H1 (cell line): ENCODE data around the gene BAZ2A. TPM values are rescaled to one million over a fixed set of nuclear protein-coding genes. Genes with fewer than 3 reads are reported as not detected.

Experiments used
- CTCF ChIA-PET: fragments of 300-600 bp; sonication (Branson Sonifier 250); formaldehyde crosslinking; loops from one replicate; lab custom pipeline; 2021; ENCODE audit not compliant: partially characterized antibody; lab: Charles Lee
- POLR2A ChIA-PET: fragments of 300-600 bp; sonication (Branson Sonifier 250); formaldehyde crosslinking; loops from one replicate; lab custom pipeline; 2021; ENCODE audit warnings: inconsistent platforms; ENCODE audit not compliant: partially characterized antibody; lab: Charles Lee
- DNase-seq, 2 experiments: peaks; one replicate each; pipeline versions ENCODE4 v3.0.0 to v3.0.0-alpha.2; 2010 to 2022; ENCODE audit warnings: low spot score in 2 of 2, low read depth in 1 of 2, mixed read lengths in 1 of 2
- FAIRE-seq: peaks from 2 replicates; lab custom pipeline; 2011; peaks lifted over from hg19 to GRCh38; lab: Jason Lieb, UNC
- H2AFZ ChIP-seq: 2 replicates; pipeline ENCODE4 v1.8.1; 2012; ENCODE audit warnings: low read length, inconsistent platforms
- H2AK5ac ChIP-seq: 2 replicates; pipeline ENCODE4 v1.6.1; 2013; ENCODE audit warnings: low read depth, low read length
- H2BK120ac ChIP-seq: replicated peaks from 2 replicates; pipeline ENCODE3; 2013; ENCODE audit warnings: low read depth, low read length, inconsistent platforms
- H2BK12ac ChIP-seq: 2 replicates; pipeline ENCODE4 v1.6.1; 2013; ENCODE audit warnings: low read depth, low read length
- H2BK15ac ChIP-seq: 2 replicates; pipeline ENCODE4 v1.6.1; 2013; ENCODE audit warnings: low read length
- H2BK20ac ChIP-seq: 2 replicates; pipeline ENCODE4 v1.6.1; 2013; ENCODE audit warnings: low read length
- H2BK5ac ChIP-seq: 2 replicates; pipeline ENCODE4 v1.6.1; 2013; ENCODE audit warnings: low read depth, low read length
- H3K14ac ChIP-seq: 2 replicates; pipeline ENCODE4 v1.6.1; 2013; ENCODE audit warnings: inconsistent platforms; ENCODE audit not compliant: insufficient read length
- H3K18ac ChIP-seq: 2 replicates; pipeline ENCODE4 v1.6.1; 2013; ENCODE audit warnings: low read length; ENCODE audit errors: extremely low read depth
- H3K23ac ChIP-seq: 2 replicates; pipeline ENCODE4 v1.6.1; 2013; ENCODE audit warnings: inconsistent platforms; ENCODE audit not compliant: insufficient read length
- H3K23me2 ChIP-seq: 2 replicates; pipeline ENCODE4 v1.6.1; 2013; ENCODE audit warnings: low read depth, low read length
- H3K27ac ChIP-seq: 2 replicates; pipeline ENCODE4 v1.6.1; 2011; ENCODE audit warnings: low read depth, low read length, inconsistent platforms
- H3K27me3 ChIP-seq, 4 experiments: replicated peaks in 1 of 4; 1 replicate in 1 of 4; 2 replicates in 3 of 4; pipeline versions ENCODE4 v1.6.1 to v1.8.1; 2011 to 2013; ENCODE audit warnings: low read length in 3 of 4, mild to moderate bottlenecking in 3 of 4, inconsistent platforms in 2 of 4, mixed read lengths in 2 of 4, moderate library complexity in 1 of 4; ENCODE audit not compliant: control insufficient read depth in 3 of 4, insufficient read depth in 3 of 4; ENCODE audit errors: extremely low read depth in 1 of 4
- H3K36me3 ChIP-seq, 4 experiments: 2 replicates each; pipeline versions ENCODE4 v1.6.1 to v1.8.1; 2011 to 2013; ENCODE audit warnings: mild to moderate bottlenecking in 4 of 4, low read length in 3 of 4, moderate library complexity in 2 of 4, control low read depth in 1 of 4, inconsistent platforms in 1 of 4; ENCODE audit not compliant: insufficient read depth in 4 of 4, control insufficient read depth in 2 of 4
- H3K4ac ChIP-seq: replicated peaks from 2 replicates; pipeline ENCODE3; 2013; ENCODE audit warnings: low read length, low read depth, mixed read lengths, inconsistent platforms; ENCODE audit not compliant: insufficient read length
- H3K4me1 ChIP-seq, 4 experiments: replicated peaks in 1 of 4; 1 replicate in 1 of 4; 2 replicates in 3 of 4; pipeline versions ENCODE4 v1.6.1 to v1.8.1; 2011 to 2013; ENCODE audit warnings: low read length in 3 of 4, inconsistent platforms in 2 of 4, mixed read lengths in 1 of 4; ENCODE audit not compliant: insufficient read depth in 4 of 4, control insufficient read depth in 3 of 4
- H3K4me2 ChIP-seq, 2 experiments: 2 replicates each; pipeline versions ENCODE4 v1.6.1 to v1.8.1; 2011 to 2013; ENCODE audit warnings: low read depth in 2 of 2, low read length in 2 of 2, control low read depth in 1 of 2, inconsistent platforms in 1 of 2, mild to moderate bottlenecking in 1 of 2; ENCODE audit not compliant: insufficient read depth in 1 of 2
- H3K4me3 ChIP-seq, 4 experiments: fragments of 200-600, 300-600 bp in 1 of 4; sonication (generic), shearing (Covaris generic), sonication (Bioruptor Twin) in 1 of 4; 2 replicates each; pipeline versions ENCODE4 v1.5.1 to v1.8.1; 2011 to 2016; ENCODE audit warnings: low read length in 4 of 4, low read depth in 3 of 4, control low read depth in 2 of 4, inconsistent platforms in 2 of 4, mild to moderate bottlenecking in 2 of 4, mixed read lengths in 1 of 4, moderate library complexity in 1 of 4; ENCODE audit not compliant: insufficient read depth in 2 of 4; ENCODE audit errors: extremely low read depth in 1 of 4
- H3K56ac ChIP-seq: replicated peaks from 2 replicates; pipeline ENCODE3; 2013; ENCODE audit warnings: low read depth, mild to moderate bottlenecking, mixed read lengths, low read length, inconsistent platforms; ENCODE audit not compliant: insufficient read length
- H3K79me1 ChIP-seq: 2 replicates; pipeline ENCODE4 v1.6.1; 2013; ENCODE audit warnings: low read depth, low read length, control low read depth
- H3K79me2 ChIP-seq, 2 experiments: 2 replicates each; pipeline versions ENCODE4 v1.6.1 to v1.8.1; 2012 to 2013; ENCODE audit warnings: low read length in 2 of 2, mild to moderate bottlenecking in 2 of 2, inconsistent platforms in 1 of 2; ENCODE audit not compliant: insufficient read depth in 2 of 2, control insufficient read depth in 1 of 2
- H3K9ac ChIP-seq, 4 experiments: replicated peaks in 1 of 4; 1 replicate in 1 of 4; 2 replicates in 3 of 4; pipeline versions ENCODE4 v1.6.1 to v1.8.1; 2011 to 2013; ENCODE audit warnings: low read depth in 3 of 4, low read length in 3 of 4, control low read depth in 2 of 4, mild to moderate bottlenecking in 2 of 4, moderate library complexity in 2 of 4, inconsistent platforms in 1 of 4; ENCODE audit errors: extremely low read depth in 1 of 4
- H3K9me3 ChIP-seq, 2 experiments: 2 replicates each; pipeline versions ENCODE4 v1.6.1 to v1.8.1; 2012 to 2013; ENCODE audit warnings: mild to moderate bottlenecking in 2 of 2, moderate library complexity in 2 of 2, control low read depth in 1 of 2, inconsistent platforms in 1 of 2, low read depth in 1 of 2, low read length in 1 of 2, mixed read lengths in 1 of 2; ENCODE audit not compliant: insufficient read depth in 2 of 2
- H4K20me1 ChIP-seq, 2 experiments: replicated peaks in 1 of 2; 2 replicates each; pipeline versions ENCODE3 to v1.8.1; 2011 to 2013; ENCODE audit warnings: inconsistent platforms in 2 of 2, low read length in 2 of 2, mild to moderate bottlenecking in 1 of 2; ENCODE audit not compliant: insufficient read depth in 2 of 2, control insufficient read depth in 1 of 2
- H4K5ac ChIP-seq: 2 replicates; pipeline ENCODE4 v1.6.1; 2013; ENCODE audit warnings: low read length, low read depth, mixed read lengths, inconsistent platforms; ENCODE audit not compliant: insufficient read length
- H4K8ac ChIP-seq: 2 replicates; pipeline ENCODE4 v1.8.0; 2013; ENCODE audit warnings: mild to moderate bottlenecking, moderate library complexity, low read length, inconsistent platforms; ENCODE audit not compliant: insufficient read depth; ENCODE audit errors: extremely low read depth
- H4K91ac ChIP-seq: replicated peaks from 2 replicates; pipeline ENCODE3; 2013; ENCODE audit warnings: low read length, mixed read lengths, inconsistent platforms; ENCODE audit not compliant: insufficient read length
- BACH1 ChIP-seq: IDR thresholded peaks from 2 replicates; pipeline ENCODE4 v1.6.1; 2012; ENCODE audit warnings: low read length, improper control_type of control experiment
- GTF2F1 ChIP-seq: IDR thresholded peaks from 2 replicates; pipeline ENCODE4 v1.6.1; 2012; ENCODE audit warnings: low read depth, low read length, improper control_type of control experiment, borderline replicate concordance
- RBBP5 ChIP-seq: IDR thresholded peaks from 2 replicates; pipeline ENCODE4 v1.7.1; 2012; ENCODE audit warnings: low read depth, mild to moderate bottlenecking, inconsistent platforms, low read length, moderate library complexity, borderline replicate concordance
- RXRA ChIP-seq: IDR thresholded peaks from 2 replicates; pipeline ENCODE4 v1.6.1; 2011; ENCODE audit warnings: low read depth, mild to moderate bottlenecking, low read length, moderate library complexity; ENCODE audit not compliant: insufficient read depth
- TAF7 ChIP-seq: optimal IDR thresholded peaks from 2 replicates; pipeline ENCODE3; 2011; ENCODE audit warnings: low read depth, mild to moderate bottlenecking, inconsistent platforms, low read length, moderate library complexity, borderline replicate concordance
- TBP ChIP-seq: IDR thresholded peaks from 2 replicates; pipeline ENCODE4 v1.6.1; 2011; ENCODE audit warnings: low read depth, low read length, improper control_type of control experiment
- WGBS, 2 experiments: shearing (Covaris generic) in 1 of 2; methylation state at CpG; one replicate each; pipeline versions ENCODE4 v1.1.6 to v1.1.7; 2013 to 2015; ENCODE audit warnings: low lambda C conversion rate in 2 of 2, mixed read lengths in 2 of 2, inconsistent platforms in 1 of 2, low coverage in 1 of 2, missing lambda C conversion rate in 1 of 2; ENCODE audit not compliant: insufficient replicate concordance in 2 of 2, insufficient coverage in 1 of 2, insufficient read length in 1 of 2; ENCODE audit errors: extremely low coverage in 1 of 2, missing lambda C conversion rate in 1 of 2; 5-methylcytosine and 5-hydroxymethylcytosine counted together
- polyA plus RNA-seq, 7 experiments: library from polyadenylated mRNA; depleted of rRNA in 3 of 7; stranded (reverse) in 5 of 7; unstranded in 2 of 7; fragments of >200 nt in 5 of 7; fragments of 200-250 nt in 2 of 7; gene quantifications; 1 replicate in 5 of 7; 2 replicates in 1 of 7; 4 replicates in 1 of 7; pipeline versions ENCODE4 v1.2.1 to v1.2.3, GENCODE V29; 2011 to 2013; ENCODE audit warnings: missing spikeins in 2 of 7, mixed read lengths in 2 of 7
- total RNA-seq: library from RNA; stranded (reverse); fragmentation: NEBNext Ultra II Directional; extraction: Animal tissue kit (Norgen Biotek cat#: 25700); gene quantifications from 2 replicates; pipeline ENCODE4 v1.2.1, GENCODE V29; 2021
- TF ChIP-seq, protein P1 (sequence below): IDR thresholded peaks from 2 replicates; pipeline ENCODE4 v1.6.1; 2012; ENCODE audit warnings: inconsistent platforms
- TF ChIP-seq, protein P2 (sequence below): IDR thresholded peaks from 2 replicates; pipeline ENCODE4 v1.6.1; 2012; ENCODE audit warnings: inconsistent platforms

BAZ2A gene
- total and polyA plus RNA-seq, 2 of the 8 experiments (the other 6 are each of a cell fraction or from before 2014, with no cell fraction given) = 52.0 to 110 TPM

DNA sequence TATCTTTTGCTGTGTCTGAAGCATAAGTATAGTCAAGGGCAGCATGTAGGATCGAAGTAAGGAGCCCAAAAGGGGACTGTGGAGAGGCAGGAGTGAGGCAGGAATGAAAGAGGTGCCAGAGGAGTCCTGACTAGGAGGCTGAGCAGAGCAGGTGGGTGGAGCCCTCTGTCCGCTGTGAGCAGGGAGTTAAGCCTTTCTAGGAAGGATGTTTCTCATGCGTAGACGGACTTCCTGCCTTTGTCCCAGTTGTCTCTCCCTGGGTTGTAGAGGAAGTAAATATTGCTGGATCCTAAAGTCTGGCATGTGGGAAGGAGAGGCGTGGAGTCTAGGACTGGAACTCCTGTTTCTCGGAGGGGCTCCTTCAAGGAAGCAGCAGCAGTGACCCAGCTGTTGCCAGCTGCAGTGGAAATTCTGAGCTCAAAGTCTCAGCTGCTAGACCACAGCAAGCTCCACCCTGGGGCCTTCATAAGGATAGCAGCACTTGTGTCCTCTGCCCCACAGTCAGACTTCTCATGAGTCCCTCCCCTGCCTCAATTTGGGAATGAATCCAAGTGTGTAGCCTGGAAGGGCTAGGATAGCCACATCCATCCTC, 64.5 kb downstream of the BAZ2A start:
- Histone ChIP-seq H3K27me3 (no peaks in the 10 kb centered on the region), H3K9me3 (no peaks in the 10 kb centered on the region), H3K79me1 (no peaks in the 10 kb centered on the region), H3K36me3 (no peaks in the 10 kb centered on the region), H2AFZ (no peak overlapping the region), H3K4me2 (peak overlapping the region; percentile 29 to 32; a peak in 2 of 4 replicates), H2BK120ac (no peak overlapping the region), H4K91ac (no peak overlapping the region), H2BK5ac (peak overlapping the region; percentile 42), H3K14ac (no peak overlapping the region), H3K18ac (no peak overlapping the region), H4K8ac (no peak overlapping the region), H3K23ac (no peak overlapping the region), H3K4me1 (peaks cover 0 to 4% (median 2%) of the 10 kb centered on the region in 4 experiments; a peak in 4 of 7 replicates), H3K79me2 (no peaks in the 10 kb centered on the region), H3K23me2 (no peaks in the 10 kb centered on the region), H2BK20ac (no peak overlapping the region), H3K27ac (no peak overlapping the region), H3K4ac (no peak overlapping the region), H4K5ac (no peak overlapping the region)
- ChIA-PET POLR2A (no interaction called here), CTCF (interaction anchor here (0.7 to 6.2 kb wide), 6 partner anchors 10 to 64 kb away, joined by 3 to 61 read pairs (median 5); no protein-coding TSS in a partner anchor)
- WGBS, 2 experiments = 60% methylated on average over 6 of the region's 6 CpGs; no CpG with 5 or more reads in 1 of the 2 experiments
- DNase-seq (peak in 1 of 2 experiments; percentile 53), FAIRE-seq (no peak)
- TF ChIP-seq RXRA (no peak), TBP (no peak), RBBP5 (no peak), GTF2F1 (no peak), BACH1 (no peak), TAF7 (no peak)
- TF ChIP-seq, protein P1, sequence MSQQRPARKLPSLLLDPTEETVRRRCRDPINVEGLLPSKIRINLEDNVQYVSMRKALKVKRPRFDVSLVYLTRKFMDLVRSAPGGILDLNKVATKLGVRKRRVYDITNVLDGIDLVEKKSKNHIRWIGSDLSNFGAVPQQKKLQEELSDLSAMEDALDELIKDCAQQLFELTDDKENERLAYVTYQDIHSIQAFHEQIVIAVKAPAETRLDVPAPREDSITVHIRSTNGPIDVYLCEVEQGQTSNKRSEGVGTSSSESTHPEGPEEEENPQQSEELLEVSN = no peak
- TF ChIP-seq, protein P2, sequence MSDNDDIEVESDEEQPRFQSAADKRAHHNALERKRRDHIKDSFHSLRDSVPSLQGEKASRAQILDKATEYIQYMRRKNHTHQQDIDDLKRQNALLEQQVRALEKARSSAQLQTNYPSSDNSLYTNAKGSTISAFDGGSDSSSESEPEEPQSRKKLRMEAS = no peak
- TF ChIP-seq, all 59 proteins: peak for 0
- Histone ChIP-seq H2AK5ac (0 out of 2 replicates have a peak overlapping the region, but pooled peaks have one; percentile 53), H3K4me3 (no peak overlapping the region), H2BK15ac (no peak overlapping the region), H2BK12ac (no peak overlapping the region; the same call in 1 of the 2 replicates), H3K9ac (no peak overlapping the region), H3K56ac (no peak overlapping the region), H4K20me1 (no peaks in the 10 kb centered on the region)
